ENCODE results near the gene LYZL4.

The LYZL4 gene

DNA sequence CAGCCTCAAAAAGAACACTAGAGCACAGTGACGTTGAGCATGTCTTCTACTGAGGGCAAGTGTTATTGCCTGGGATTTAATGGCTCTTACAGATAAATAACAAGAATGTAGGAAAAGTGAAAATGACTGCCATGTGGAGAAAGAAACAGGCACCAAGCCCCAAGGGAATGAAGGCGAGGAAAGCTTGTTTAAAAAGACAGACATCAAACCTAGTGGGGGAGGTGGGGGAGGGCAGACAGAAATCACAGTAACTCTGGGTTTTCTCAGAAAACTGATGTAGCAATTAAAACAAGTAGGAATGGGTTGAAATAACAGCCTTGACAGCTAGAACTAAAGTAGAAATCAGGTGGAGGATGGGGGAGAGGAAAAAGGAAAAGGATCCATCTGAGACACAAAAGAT is 18.4 kb upstream of the LYZL4 start:
- no peak for DNase-seq (ENCODE audit: low read depth in 2 of 3, low spot score in 2 of 3)

DNA sequence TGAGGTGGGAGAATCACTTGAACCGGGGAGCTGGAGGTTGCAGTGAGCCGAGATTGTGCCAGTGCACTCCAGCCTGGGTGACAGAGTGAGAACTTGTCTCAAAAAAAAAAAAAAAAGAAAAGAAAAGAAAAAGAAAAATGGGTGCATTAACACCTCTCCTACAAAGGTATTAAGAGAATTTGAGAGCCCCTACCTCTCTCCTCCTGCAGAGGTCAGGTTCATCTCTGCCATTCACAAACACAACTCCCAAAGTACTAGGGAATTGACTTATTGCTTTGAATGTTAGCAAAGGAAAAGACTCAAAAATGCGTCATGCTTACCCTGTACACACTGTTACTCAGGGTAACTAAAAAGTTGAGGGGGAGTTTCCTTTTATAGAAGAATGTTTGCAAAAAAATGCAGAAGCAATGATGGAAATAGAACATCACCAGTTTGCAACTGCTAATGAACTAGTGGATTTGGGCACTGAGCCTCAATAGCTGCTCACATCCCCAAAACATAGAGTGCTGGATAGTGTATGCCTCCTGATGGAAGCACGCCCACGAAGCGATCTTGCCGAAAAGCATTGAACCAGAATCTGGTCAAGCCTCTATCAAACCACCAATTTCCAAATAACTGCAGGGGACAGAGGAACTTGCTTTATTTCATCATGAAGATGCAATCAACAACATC is 15.5 kb upstream of the LYZL4 start:
- DNase-seq (ENCODE audit: low read depth in 2 of 3, low spot score in 2 of 3), result no peak

DNA sequence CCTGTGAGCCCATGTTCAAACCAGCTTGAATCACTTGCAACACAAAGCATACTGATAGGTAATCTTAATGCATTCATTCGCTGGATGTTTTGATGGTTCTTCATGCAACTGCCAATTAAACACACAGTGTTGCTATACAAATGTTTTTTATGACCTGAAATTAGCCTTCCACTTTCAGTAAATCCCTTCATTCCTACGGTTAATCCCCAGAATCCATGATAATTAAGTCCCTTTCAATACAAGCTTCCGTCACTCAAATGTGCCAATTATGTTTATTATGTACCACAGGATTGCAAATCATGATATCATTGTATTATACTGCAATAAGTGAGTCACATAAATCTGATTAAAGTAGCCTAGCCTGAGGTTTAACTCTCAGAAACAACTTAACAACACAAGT is 14.5 kb upstream of the LYZL4 start:
- no peak for DNase-seq (ENCODE audit: low read depth in 2 of 3, low spot score in 2 of 3)

DNA sequence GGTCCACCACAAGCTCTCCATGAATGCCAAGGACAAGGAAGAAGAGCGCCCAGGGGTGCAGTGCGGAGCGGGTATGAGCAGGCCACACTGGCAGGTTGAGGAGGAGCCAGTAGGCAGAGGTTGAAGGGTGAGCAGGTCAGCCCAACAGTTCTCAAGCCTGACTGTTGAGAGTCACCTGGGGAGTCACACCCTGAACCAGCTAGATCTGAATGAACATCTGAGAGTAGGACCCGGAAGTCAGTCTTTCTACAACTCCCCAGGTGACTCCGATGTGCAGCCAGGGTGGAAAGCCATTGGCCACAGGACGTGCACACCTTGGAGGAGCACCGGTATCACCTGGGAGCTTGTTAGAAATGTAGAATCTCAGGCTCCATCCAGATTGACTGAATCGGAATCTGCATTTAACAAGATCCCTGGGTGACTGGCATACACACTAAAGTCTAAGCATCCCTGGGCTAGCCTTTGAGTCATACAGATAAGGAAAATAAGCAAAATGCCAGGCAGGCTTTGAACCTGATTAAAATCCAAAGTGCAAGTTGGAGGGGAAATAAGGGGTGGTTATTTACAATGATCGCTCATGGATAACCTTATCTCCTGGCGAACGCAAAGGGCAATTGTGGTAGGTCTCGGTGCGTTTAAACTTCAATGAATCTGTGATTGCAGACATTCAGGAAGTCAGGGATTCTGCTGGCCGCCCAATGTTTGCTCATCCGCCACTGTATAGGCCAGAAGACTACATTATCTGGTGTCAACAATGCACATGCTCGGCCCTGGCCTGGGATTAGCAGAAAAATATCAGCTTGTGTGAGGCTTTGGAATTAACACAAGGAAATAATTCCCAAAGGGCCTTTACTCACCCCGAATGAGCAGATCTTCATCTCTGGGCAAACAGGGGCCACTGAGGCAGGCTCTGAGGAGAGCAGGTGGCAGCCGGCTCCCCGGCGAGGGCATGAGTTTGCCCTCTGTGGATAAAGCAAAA is 11.7 kb upstream of the LYZL4 start:
- DNase-seq (ENCODE audit: low read depth in 2 of 3, low spot score in 2 of 3), result no peak

DNA sequence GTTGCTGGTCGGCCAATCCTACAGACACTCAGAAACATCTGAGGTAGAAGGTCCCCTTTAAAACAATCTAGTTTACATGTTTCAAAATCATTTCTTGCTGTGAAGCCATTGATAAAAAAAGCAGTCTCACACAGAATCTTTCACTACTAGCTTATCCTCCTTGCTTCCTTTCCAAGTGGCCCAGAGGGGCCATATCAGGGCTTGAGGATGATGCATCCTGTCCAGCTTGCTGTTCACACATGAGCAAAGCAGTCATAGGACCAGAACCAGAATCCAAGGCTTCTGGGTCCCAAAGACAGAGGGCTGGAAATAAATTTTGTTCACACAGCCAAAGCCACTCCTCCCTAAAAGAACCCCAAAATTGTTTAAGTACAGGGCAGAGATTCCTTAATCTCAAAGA is 9.2 kb upstream of the LYZL4 start:
- DNase-seq (ENCODE audit: low read depth in 2 of 3, low spot score in 2 of 3), result no peak

DNA sequence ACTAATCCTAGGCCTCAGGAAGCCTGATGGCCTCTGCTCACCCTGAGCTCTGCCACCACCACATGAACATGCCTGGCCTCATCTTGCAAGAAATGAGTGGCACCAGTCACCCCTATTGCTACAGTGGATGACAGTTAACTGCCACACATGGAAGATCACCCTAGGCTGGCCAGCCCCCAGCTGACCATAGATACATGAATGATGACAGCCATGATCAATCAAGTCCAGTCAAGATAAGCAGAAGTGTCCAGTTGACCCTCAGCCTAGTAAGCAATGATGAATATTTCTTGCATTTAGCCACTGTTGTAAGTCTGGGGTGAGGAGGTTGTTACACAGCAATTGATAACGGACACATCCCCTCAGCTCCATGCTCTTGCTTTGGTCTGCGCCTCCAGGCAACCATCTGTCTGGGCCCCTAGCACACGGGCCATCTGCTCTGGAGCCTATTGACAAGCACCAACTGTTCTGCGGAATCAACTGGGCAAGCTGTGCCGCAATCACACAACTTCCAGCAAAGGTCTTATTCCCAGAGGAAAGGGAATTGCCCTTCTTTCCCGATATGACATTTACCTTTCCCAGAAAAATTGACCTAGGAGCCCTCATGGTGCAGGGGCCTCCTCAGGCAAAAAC is 2.2 kb upstream of the LYZL4 start:
- no peak for DNase-seq (ENCODE audit: low read depth in 2 of 3, low spot score in 2 of 3)

DNA sequence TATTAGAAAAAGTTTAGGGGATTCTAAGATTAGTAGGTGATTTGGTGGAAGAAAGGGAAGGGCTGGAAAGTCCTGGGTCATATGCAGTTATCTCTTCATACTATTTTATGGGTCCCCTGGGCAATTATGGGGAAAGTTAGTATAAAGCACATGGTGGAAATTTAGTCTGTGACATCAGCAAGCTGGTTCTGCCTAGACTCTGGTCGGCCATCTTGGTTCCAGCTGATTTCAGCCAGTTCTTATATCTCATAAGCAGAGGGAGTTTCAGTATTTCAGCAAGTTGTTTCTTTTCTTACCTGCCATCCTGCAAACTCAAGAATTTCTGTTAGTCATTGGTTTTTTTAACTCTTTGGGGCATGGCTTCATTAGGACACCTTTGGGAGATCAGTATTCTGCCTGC is 1.0 kb upstream of the LYZL4 start:
- no peak for DNase-seq (ENCODE audit: low read depth in 2 of 3, low spot score in 2 of 3)

DNA sequence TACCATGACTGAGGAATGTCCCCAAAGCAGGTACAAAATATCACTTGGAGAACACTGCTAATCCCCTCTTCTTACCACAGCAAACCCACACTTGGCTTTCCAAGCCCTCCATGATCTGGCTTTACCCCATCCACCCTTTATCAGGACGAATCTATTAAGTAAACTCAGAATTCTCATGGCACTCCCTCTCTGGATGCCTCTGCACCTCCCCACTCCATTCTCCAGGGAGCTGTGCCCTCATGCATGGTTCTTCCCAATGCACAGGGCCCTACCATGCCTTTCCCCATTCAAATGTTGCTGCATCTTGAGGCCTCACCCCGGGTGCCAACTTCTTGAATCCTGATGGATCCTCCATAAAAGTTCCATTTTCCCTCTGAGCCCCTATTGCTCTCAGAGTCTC is 2.3 kb downstream of the LYZL4 start:
- DNase-seq (ENCODE audit: low read depth in 2 of 3, low spot score in 2 of 3), result no peak

DNA sequence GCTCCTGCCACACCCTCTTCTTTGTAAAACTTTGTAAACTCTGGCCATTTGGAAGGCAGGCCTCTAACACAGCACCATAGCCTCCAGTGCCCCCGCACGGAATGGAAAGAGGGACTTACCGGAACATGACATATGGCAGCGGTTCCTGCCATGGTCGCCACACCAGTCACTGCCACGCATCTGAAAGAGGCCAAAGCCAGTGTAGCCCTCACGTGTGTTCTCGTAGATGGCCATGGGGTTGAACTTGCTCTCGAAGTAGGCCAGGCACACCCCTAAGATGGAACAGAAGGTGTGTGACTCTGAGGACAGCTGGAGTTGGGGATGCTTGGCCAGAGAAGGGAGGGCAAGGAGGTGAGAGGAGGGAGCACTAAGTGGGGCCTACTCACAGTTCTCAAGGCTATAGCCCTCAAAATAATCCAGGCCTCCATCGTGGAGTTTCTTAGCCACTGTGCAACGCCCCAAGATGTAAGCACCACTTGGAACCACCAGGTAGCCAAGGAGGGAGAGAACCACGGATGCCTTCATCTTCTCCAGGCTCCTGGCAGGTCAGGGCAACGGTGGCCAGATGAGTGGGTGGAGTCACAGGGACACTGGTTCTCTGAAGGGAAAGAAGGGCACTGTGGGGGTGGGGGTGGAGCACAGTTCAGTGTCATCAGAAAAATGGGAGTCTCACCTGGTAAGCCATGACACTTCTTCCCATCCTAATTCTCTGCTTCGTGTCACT is 3.5 kb downstream of the LYZL4 start:
- no peak for DNase-seq (ENCODE audit: low read depth in 2 of 3, low spot score in 2 of 3)

DNA sequence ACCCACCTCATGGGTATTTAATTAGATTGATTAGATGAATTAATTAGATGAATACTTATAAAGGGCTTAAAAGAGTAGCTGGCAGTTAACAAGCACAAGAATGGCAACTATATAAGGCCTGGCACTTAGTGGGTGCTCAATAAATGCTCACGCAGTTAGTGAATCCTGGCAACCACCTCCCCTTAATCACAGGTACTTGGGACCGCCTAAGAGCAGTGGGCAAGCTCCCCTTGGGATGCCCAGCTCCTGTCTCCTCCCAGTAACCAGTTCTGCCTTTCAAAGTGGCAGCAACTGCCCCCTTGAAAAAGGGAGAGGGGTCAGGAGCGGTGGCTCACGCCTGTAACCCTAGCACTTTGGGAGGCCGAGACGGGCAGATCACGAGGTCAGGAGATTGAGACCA is 4.6 kb downstream of the LYZL4 start:
- DNase-seq (ENCODE audit: low read depth in 2 of 3, low spot score in 2 of 3), result no peak

DNA sequence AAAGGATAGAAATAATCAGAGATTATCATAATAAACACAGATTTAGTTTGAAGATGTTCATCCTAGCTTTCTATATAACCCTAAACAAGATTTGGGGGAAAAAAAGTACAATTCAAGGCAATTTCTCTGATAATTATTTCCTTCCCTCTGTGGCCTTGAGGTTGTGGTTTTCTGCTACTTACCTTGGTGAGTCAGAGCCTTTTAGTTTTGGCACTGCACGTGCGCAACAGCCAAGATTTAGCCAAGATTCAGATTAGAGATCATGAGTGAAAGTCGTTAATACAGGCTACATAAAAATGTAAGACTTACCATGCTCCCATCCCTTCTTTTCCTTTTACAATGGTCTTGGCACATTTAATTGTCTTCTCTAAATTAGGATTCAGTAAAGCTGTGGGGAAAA is 6.7 kb downstream of the LYZL4 start:
- DNase-seq (ENCODE audit: low read depth in 2 of 3, low spot score in 2 of 3), result no peak

DNA sequence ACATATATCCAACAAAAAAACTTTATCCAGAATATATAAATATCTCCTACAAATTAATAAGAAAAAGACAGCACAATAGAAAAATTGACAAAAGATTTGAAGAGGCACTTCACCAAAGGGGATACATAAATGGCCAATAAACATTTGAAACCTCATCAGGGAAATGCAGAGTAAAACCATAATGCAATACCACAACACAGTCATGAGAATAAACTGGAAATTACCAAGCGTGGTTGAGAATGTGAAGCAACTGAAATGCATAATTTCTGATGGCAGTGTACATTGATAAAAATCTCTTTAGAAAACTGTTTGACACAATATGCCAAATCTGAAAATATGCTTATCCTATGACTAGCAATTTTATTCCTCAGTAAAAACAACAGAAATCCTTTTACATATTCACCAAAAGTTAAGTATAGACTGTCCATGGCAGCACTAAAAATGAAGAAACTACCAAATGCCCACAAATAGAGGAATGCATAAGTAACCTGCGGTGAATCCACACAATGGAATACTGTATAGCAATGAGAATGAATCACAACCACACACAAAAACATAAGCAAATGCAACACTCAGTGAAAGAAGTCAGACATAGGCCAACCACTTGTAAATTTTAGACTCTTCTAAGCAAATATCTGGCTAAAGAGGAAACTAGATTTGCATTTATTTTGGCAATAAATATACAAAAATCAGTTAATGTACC is 7.9 kb downstream of the LYZL4 start:
- DNase-seq (ENCODE audit: low read depth in 2 of 3, low spot score in 2 of 3), result no peak

DNA sequence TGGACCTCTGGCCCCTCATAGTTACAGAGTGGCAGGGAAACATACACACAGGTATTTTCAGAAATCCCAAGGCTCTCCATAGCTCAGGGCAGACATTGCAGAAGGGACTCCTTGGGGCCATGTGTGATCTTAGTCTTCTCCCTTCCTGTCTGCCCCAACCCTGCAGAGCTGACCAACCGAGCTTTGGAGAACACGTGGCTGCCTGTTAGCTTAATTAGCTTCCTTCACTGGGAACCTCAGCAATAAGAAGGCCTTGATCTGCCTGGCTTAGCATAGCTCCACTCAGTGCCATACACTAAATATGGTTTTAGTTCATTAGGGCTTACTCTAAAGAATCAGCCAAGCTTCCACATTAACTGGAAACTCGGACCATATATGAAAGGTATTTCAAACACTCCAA is 12.3 kb downstream of the LYZL4 start:
- DNase-seq (ENCODE audit: low read depth in 2 of 3, low spot score in 2 of 3), result no peak

DNA sequence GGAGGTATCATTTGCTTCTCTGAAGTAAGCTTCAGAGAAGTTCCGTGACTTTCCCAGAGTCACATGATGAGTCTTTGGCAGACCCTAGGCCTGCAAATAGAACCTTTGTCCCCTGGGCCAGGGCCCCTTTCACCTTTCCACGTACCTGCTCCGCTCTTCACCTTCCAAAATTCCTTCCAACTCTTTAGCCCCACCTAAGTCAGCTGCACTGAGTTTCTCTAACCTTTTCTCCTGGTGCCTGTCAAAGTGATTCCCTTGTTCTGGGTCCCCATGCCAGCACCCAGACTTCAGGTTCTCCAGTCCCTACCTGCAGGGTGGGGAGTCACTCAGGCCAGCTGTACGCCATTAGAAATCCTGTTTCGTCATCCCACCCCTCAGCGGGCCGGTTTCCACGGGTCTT is 12.8 kb downstream of the LYZL4 start:
- no peak for DNase-seq (ENCODE audit: low read depth in 2 of 3, low spot score in 2 of 3)

DNA sequence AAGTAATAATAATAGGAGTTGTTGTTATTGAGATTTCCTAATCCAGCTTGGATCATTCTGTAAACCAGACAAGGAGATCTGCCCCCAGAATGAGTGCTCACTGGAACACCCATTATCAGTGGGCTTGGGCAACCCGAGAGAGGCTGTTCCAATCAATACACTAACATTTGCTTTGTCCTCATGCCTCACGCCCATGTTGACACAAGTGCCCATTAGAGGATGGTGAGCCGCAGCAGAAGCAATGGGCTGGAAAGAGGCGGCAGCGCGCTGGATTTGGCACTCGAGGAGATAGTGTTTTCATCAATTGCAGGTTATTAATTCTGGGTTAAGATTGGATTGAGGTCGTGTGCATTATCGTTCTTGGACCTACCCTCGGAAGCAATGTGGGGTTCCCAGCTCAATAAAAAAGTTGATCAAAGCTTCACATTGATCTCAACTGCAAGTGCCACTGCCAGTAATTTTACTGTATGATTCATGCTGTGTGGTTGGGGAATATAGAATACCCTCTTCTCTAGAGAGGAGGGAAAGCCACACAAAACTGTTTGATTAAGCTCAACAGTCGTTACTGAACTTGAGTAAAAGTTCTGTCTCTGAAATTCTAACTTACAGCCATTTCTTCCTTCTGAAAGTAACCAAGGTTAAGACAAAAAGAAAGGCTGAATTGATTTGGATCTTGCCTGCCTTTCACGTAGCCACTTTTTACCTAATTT is 15.7 kb downstream of the LYZL4 start:
- no peak for DNase-seq (ENCODE audit: low read depth in 2 of 3, low spot score in 2 of 3)

DNA sequence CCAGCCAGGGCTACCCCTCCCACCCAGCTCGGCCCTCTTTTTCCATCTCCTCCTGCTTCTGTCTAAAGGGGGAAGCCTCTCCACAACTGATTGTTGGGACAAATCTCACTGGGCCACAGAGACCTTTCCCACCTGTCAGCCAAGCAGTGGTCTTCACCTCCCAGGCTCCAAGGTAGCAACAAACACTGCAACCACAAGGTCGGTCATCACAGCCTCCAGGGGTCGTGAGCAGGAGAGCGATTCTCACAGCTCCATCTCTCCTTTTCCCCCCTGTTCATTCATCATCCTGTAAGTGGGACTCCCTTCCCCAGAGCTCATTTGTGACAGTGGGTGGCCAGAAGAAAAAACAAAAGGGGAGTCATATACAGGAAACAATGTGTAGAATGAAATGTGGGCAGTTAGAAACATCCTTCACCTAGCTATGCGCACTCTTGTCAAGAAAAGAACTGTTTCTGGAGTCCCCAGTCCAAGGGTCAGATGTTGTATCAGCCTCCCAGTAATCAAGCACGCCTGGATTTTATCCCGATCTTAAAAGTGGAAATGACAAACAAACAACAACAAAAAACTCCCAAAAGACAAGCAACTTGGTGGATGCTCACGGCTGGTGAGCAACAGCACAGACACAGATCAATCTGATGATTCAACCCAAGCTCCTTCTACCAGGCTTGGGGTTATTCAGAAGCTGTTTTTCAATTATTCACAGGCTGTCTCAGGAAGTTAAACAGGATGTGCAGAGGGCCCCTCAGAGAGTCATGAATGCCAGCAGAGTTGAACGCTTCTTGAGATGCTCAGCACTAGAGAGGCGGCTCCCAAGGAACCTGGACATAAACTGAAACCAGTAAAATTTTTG is 22.4 kb downstream of the LYZL4 start:
- no peak for DNase-seq (ENCODE audit: low read depth in 2 of 3, low spot score in 2 of 3)

DNA sequence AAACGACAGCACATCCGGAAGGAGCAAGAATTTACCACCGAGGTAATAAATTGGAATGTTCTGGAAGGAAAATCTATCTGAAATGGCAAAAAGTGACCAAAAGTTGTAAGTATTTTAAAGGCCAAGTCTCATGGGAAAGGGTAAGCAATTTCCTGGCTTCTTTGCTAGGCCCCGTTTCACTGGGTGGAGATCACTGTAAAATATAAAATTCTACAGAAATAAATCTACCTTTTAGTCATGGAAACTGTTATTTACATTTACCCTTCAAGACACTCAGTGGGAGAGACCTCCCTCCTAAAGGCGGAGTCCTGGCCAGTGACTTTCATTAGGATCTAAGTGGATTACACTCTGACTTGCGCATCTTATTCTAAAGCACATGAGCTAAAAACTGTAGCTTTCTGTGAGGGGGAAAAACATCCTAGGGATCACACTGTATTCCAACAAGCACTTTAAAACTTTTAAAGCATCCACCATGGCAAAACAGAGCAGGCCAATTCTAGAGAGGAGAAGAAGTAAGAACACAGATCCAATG is 28.8 kb downstream of the LYZL4 start:
- DNase-seq (ENCODE audit: low read depth in 2 of 3, low spot score in 2 of 3), result no peak

DNA sequence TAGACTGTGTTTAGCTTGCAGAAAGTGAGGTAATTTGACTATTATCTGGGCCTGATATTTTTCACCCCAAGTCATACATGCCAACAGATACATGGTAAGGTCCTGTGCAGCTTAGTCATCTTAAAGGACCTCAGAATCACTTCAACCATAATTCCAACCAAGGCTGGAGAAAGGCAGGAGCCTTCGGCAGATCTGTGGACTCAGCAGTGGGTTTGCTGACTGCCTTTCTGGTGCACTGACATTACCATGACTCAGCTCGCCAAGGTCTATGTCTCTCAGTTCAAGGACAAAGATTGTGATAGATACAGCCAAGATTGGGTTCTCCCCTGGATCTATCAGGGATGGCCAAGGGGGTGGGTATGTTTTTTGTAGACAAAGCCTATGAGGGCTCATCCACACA is 32.7 kb downstream of the LYZL4 start:
- DNase-seq (ENCODE audit: low read depth in 2 of 3, low spot score in 2 of 3), result no peak

DNA sequence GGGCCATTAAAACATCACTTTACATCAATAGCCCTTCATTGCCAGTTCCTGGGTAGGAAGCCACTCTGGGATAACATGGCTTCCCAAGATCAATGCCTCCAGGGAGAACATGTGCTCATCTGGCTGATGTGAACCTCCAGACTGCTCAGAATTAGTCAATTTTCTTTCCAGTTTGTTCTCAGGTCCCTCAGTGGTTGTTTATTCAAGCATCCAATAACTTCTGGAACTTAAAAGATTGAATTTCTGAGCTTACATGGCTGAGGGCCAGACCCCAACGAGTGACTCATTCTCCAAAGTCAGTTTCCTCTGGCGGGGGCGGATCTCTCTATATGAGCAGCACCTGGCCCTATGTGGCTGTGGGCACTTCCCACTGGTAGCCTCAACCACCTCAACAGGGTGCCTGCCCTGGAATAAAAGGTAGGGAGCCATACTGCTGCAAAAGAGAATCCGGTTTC is 34.0 kb downstream of the LYZL4 start:
- peak; percentile 22 to 50 (median 27) for DNase-seq (ENCODE audit: low read depth in 2 of 3, low spot score in 2 of 3)

All from activated CD8-positive, alpha-beta memory T cell treated with anti-CD3 and anti-CD28 coated beads for 48 hours (primary cell).